LNCaP clone FGC (cell line): Measurements from ENCODE around the gene TPRG1L.
"Not testable (repeated sequence)": the region's sequence is repeated elsewhere in the genome, so short reads cannot be mapped to it uniquely, and the experiment has no call there.

ENCODE experiments used
- DNase-seq: peaks from one replicate; pipeline ENCODE4 v3.0.0-alpha.2; 2011; ENCODE audit warnings: low read depth
- H3K4me3 ChIP-seq: 2 replicates; pipeline ENCODE4 v1.5.1; 2011; ENCODE audit warnings: mild to moderate bottlenecking, low read depth, low read length, control low read depth
- TF ChIP-seq, protein P1 (sequence below): IDR thresholded peaks from 2 replicates; pipeline ENCODE4 v1.5.1; 2012; ENCODE audit warnings: mild to moderate bottlenecking; ENCODE audit not compliant: control insufficient read depth, insufficient read depth; ENCODE audit errors: extremely low read depth

The TPRG1L gene

DNA sequence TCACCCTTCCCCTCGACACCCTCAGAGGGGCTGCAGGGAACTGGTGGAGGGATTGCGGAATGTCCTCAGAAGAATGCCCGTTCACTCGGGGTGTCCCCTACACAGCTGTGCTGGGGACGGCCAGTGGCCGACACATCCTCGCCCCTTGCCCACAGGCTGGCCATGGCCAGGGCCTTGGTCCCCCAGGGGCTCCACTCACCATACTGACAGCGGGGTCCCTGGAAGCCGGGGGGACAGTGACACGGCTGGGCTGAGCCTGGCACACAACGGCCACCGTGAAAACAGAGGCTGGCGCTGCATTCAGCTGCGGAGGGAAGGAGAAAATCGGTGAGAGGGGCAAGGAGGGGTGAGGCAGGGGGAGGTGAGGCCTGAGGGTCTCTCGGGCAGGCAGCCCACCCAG is 45.2 kb upstream of the TPRG1L start:
- TF ChIP-seq, protein P1, sequence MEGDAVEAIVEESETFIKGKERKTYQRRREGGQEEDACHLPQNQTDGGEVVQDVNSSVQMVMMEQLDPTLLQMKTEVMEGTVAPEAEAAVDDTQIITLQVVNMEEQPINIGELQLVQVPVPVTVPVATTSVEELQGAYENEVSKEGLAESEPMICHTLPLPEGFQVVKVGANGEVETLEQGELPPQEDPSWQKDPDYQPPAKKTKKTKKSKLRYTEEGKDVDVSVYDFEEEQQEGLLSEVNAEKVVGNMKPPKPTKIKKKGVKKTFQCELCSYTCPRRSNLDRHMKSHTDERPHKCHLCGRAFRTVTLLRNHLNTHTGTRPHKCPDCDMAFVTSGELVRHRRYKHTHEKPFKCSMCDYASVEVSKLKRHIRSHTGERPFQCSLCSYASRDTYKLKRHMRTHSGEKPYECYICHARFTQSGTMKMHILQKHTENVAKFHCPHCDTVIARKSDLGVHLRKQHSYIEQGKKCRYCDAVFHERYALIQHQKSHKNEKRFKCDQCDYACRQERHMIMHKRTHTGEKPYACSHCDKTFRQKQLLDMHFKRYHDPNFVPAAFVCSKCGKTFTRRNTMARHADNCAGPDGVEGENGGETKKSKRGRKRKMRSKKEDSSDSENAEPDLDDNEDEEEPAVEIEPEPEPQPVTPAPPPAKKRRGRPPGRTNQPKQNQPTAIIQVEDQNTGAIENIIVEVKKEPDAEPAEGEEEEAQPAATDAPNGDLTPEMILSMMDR, result no peak

GRCh38 chr1:3580231-3580630 is 44.6 kb upstream of the TPRG1L start:
- no peak for DNase-seq
- H3K4me3 ChIP-seq, result no peak overlapping the region
- TF ChIP-seq, protein P1, result no peak

More for the DNA sequence above, 45.2 kb upstream of the TPRG1L start:
- H3K4me3 ChIP-seq, result no peak overlapping the region
- no peak for DNase-seq

DNA sequence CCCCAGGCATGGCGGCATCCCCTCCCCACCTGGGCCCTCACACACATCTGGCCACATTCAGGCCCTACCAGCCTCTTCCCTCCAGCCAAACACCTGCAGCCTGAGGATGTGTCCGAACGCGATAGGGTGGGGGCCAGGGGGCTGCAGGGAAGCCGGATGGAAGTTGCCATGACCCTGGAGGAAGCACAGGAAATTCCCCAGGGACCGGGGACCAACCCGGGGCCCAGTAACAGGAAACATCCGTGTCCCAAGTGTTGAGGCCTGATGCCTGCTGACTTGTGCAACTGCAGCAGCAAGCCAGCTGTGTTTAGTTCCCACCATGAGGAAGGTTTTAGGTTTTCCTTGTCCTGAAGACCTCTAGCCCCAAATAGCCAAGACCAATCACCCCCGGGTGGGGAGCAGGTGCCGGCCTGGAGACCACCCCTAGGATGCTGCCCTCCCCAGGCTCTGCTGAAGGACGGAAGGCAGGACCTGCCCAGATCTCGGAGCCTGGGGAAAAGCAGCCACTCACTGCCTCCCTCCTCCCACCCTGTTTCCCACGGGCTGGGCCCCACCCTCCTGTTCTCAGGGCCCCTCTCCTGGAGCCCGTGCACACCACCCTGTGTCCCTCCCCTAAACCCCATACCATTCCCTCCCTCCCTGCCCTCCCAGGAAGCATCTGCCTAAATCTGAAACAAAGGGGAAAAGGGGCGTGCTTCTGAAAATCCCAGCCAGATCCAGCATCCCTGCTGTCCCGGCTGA is 43.3 kb upstream of the TPRG1L start:
- no peak overlapping the region for H3K4me3 ChIP-seq
- TF ChIP-seq, protein P1, result no peak
- DNase-seq, result no peak

DNA sequence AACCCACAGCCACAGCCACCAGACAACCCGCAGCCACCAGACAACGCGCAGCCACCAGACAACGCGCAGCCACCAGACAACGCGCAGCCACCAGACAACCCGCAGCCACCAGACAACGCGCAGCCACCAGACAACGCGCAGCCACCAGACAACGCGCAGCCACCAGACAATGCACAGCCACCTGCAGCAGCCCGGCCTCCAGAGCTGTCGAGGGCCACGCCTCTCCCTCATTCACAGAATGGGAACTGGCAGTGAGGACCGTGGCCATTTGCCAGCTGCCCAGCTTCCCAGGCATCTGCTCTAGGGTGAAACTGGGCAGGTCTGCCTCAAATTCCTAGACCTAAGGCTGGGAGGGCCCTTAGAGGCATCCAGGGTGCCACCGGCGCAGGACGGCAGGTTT is 41.1 kb upstream of the TPRG1L start:
- not testable (repeated sequence) for H3K4me3 ChIP-seq, DNase-seq

DNA sequence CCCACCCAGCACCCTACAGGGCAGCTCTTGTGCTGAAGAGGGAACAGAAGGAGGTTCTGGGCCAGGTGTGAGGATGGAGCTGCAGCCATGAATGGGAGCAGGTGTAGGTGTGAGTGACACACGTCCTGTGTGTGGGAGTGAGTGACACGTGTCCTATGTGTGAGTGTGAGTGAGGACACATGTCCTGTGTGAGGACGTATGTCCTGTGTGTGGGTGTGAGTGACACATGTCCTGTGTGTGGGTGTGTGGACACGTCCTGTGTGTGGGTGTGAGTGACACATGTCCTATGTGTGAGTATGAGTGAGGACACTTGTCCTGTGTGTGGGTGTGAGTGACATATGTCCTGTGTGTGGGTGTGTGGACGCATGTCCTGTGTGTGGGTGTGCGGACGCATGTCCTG is 39.9 kb upstream of the TPRG1L start:
- DNase-seq, result no peak
- TF ChIP-seq, protein P1, result no peak
- H3K4me3 ChIP-seq, result no peak overlapping the region

DNA sequence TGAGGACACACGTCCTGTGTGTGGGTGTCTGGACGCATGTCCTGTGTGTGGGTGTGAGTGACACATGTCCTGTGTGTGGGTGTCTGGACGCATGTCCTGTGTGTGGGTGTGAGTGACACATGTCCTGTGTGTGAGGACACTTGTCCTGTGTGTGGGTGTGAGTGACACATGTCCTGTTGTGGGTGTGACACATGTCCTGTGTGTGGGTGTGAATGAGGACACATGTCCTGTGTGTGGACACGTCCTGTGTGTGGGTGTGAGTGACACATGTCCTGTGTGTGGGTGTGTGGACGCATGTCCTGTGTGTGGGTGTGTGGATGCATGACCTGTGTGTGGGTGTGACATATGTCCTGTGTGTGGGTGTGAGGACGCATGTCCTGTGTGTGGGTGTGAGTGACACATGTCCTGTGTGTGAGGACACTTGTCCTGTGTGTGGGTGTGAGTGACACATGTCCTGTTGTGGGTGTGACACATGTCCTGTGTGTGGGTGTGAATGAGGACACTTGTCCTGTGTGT is 39.4 kb upstream of the TPRG1L start:
- DNase-seq, H3K4me3 ChIP-seq: not testable (repeated sequence)

GRCh38 chr1:3585940-3586568 is 38.8 kb upstream of the TPRG1L start:
- no peak for DNase-seq
- TF ChIP-seq, protein P1, result no peak
- H3K4me3 ChIP-seq, result no peak overlapping the region
